Neutrophil (primary cell): ENCODE measurements around the gene ITFG1.

Source experiments
- H3K27ac ChIP-seq: fragments of 200-600 bp; sonication (generic); 2 replicates; pipeline ENCODE4 v1.5.1; 2016; ENCODE audit warnings: mild to moderate bottlenecking, moderate library complexity
- H3K27me3 ChIP-seq: fragments of 200-600 bp; sonication (generic); 2 replicates; pipeline ENCODE4 v1.6.0; 2016; ENCODE audit warnings: mild to moderate bottlenecking
- H3K36me3 ChIP-seq: fragments of 200-600 bp; sonication (generic); 2 replicates; pipeline ENCODE4 v1.5.1; 2017
- H3K4me1 ChIP-seq, 2 experiments: fragments of 200-600 bp in 1 of 2; sonication (generic) in 1 of 2; 1 replicate in 1 of 2; 2 replicates in 1 of 2; pipeline versions ENCODE4 v1.5.1 to v1.6.1; 2013 to 2016; ENCODE audit warnings: low read depth in 1 of 2, low read length in 1 of 2, mild to moderate bottlenecking in 1 of 2, moderate library complexity in 1 of 2; ENCODE audit not compliant: control insufficient read depth in 1 of 2, insufficient read depth in 1 of 2
- H3K4me3 ChIP-seq, 2 experiments: fragments of 200-600 bp in 1 of 2; sonication (generic) in 1 of 2; 1 replicate in 1 of 2; 2 replicates in 1 of 2; pipeline ENCODE4 v1.5.1; 2013 to 2016; ENCODE audit warnings: low read depth in 1 of 2, low read length in 1 of 2, mild to moderate bottlenecking in 1 of 2, moderate library complexity in 1 of 2
- H3K9me3 ChIP-seq: fragments of 200-600 bp; sonication (generic); 2 replicates; pipeline ENCODE4 v1.5.1; 2016
- TF ChIP-seq, protein P1 (sequence below): fragments of 200-600 bp; sonication (generic); IDR thresholded peaks from 2 replicates; pipeline ENCODE4 v1.5.1; 2016; ENCODE audit warnings: antibody characterized with exemption

The ITFG1 gene

DNA sequence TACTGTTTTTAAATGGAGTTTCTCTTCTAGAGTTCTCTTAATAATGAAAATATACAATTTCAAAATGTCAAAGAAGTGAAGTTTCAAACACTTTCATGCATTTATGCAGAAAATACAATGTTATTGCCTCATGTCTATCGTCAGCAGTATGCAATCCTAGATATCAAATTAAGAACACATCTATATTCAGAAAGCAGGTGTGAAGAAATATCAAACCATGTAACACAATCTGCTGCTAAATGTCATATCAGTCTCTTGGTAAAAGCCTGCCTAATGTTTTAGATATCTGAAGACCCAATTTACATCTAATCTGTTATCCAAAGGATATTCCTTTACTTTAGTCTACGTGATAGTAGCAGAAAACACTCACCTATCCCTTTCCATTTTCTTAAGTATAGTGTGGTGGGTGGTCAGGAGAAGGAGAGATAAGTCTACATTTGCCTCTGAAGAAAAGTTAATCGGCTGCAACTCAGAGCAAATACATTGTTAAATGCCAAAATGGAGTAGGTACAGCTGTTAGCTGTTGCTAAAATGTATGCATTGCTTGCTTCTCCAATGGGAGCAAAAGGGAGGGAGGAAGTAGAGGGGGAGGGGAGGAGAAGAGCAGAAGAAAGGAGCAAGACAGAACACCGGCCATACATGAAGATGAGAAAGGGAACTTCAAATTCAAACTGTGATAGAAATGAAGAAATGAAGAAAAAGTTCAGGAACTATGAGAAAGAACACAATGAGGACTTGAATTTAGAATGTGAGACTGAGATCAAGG lies 64.9 kb downstream of the ITFG1 start:
- Histone ChIP-seq H3K27ac (no peak overlapping the region), H3K36me3 (peaks cover 5% of the 10 kb centered on the region), H3K4me1 (peaks cover 8 to 10% of the 10 kb centered on the region in 2 experiments), H3K9me3 (no peaks in the 10 kb centered on the region), H3K4me3 (no peak overlapping the region), H3K27me3 (no peaks in the 10 kb centered on the region)
- TF ChIP-seq, protein P1, sequence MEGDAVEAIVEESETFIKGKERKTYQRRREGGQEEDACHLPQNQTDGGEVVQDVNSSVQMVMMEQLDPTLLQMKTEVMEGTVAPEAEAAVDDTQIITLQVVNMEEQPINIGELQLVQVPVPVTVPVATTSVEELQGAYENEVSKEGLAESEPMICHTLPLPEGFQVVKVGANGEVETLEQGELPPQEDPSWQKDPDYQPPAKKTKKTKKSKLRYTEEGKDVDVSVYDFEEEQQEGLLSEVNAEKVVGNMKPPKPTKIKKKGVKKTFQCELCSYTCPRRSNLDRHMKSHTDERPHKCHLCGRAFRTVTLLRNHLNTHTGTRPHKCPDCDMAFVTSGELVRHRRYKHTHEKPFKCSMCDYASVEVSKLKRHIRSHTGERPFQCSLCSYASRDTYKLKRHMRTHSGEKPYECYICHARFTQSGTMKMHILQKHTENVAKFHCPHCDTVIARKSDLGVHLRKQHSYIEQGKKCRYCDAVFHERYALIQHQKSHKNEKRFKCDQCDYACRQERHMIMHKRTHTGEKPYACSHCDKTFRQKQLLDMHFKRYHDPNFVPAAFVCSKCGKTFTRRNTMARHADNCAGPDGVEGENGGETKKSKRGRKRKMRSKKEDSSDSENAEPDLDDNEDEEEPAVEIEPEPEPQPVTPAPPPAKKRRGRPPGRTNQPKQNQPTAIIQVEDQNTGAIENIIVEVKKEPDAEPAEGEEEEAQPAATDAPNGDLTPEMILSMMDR, result no peak

DNA sequence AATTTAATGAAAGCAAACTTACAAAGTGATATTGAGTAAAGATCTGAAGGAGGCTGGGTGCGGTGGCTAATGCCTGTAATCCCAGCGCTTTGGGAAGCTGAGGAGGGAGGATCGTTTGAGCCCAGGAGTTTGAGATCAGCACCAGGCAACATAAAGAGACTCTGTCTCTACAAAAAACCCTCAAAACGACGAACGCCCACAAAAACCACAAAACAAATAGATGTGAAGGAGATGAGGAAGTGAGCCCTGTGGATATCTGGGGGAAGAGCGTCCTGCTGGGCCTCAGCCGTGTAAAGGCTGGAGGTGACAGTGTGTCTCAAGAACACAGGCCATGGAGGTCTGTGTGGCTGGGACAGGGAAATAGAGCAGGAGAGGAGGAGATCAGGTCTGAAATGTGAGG lies 68.8 kb downstream of the ITFG1 start:
- TF ChIP-seq, protein P1, result no peak
- Histone ChIP-seq H3K27ac (no peak overlapping the region), H3K36me3 (peaks cover 5% of the 10 kb centered on the region), H3K4me3 (no peak overlapping the region), H3K27me3 (no peaks in the 10 kb centered on the region), H3K4me1 (peaks cover 8 to 10% of the 10 kb centered on the region in 2 experiments), H3K9me3 (no peaks in the 10 kb centered on the region)

DNA sequence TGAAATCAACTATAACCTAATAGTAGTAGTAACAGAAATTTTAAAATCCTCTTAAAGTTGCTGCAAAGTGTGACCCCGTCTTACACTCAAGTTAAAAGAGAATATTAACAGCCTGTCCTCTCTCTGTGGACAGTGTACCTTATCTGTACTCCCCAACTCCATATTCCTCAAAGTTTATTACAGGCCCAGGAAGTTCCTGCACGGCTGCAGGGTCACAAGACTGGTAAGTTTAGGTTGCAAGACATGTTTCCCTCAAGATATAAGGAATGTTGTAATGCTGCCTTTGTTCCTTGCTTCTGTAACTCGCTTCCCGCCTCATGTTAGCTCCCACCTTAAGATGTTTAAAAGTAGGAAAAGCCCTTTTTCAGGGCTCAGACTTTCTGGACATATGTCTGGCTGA lies 72.2 kb downstream of the ITFG1 start:
- H3K27ac ChIP-seq, result no peak overlapping the region
- no peaks in the 10 kb centered on the region for H3K36me3 ChIP-seq
- H3K4me3 ChIP-seq, result no peak overlapping the region
- TF ChIP-seq, protein P1, result no peak
- peaks cover 5 to 8% of the 10 kb centered on the region in 2 experiments for H3K4me1 ChIP-seq
- H3K27me3 ChIP-seq, result no peaks in the 10 kb centered on the region
- H3K9me3 ChIP-seq, result no peaks in the 10 kb centered on the region

DNA sequence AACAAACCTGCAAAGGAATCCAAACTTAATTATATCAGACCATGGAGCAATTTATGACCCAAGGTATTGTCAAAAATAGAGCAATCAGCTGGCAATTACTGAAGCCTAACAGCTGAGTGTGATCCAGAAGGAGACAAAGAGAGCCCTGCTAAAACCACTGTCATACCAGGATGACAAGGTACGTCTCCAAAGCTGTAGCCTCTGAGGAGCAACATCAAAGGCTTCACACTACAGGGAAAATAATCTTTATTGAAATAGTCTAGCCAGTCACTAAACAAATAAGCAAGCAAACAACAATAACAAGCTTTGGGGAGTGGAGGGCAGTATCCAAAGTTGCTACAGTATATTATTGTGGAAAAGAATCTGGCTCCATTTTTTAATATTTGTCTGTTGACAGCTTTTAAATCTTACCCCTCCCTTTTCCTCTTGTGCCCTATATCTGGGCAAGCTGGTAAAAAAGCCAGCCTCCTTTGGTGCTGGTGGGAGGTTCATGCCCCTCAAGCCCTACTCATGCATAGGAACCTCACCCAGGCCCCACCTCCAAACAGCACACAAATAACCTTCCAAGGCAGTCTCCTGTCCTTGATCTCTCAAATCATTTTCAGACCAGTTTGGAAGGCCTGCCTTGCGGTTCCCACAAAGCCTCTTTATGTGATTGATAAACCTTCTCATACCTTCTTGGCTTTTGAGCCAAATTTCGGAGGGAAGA lies 73.7 kb downstream of the ITFG1 start:
- Histone ChIP-seq H3K27ac (no peak overlapping the region), H3K4me3 (no peak overlapping the region), H3K36me3 (no peaks in the 10 kb centered on the region), H3K4me1 (peaks cover 3 to 4% of the 10 kb centered on the region in 2 experiments), H3K9me3 (no peaks in the 10 kb centered on the region), H3K27me3 (no peaks in the 10 kb centered on the region)
- TF ChIP-seq, protein P1, result no peak

DNA sequence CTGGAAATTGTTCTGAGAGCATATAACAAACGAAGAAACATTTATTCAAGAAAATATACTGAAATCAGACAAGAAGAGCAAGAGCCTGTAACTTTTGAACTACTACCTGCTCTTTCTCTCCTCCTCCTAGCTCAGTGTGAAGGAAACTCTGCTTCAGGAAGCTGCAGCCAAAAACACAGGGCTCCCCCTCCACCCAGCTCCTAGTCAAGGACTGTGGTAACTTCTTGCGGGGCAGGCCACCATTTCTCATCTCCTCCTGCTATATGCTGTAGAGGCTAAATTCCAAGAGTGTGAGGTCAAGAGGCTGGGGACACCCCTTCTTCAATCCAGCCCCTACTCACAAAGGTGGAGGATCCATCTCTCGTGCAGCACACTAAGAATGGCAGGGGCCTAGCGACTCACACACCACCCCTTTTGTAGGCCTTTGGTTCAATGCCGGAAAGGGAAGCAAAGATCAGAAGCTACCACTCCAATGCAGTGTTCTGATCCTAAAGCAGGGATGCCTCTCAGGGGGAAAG lies 74.6 kb downstream of the ITFG1 start:
- Histone ChIP-seq H3K36me3 (no peaks in the 10 kb centered on the region), H3K4me3 (no peak overlapping the region), H3K4me1 (no peaks in the 10 kb centered on the region), H3K9me3 (no peaks in the 10 kb centered on the region), H3K27me3 (no peaks in the 10 kb centered on the region), H3K27ac (no peak overlapping the region)
- TF ChIP-seq, protein P1, result no peak
